ELF-1 (cell line): Measurements from ENCODE around the gene CCDC194.

Experiments
- DNase-seq: peaks from one replicate; pipeline ENCODE4 v3.0.0-alpha.2; 2016; ENCODE audit warnings: low read depth, low spot score

CCDC194 gene

GRCh38 chr19:17393914-17394313, at the start of gene CCDC194:
Gene CCDC194 (minus strand): TSS chr19:17394196. CDS start chr19:17394158, 38 bp downstream.
- no peak for DNase-seq

- peak; percentile 66 for DNase-seq
These were observed 47.4 kb upstream of the CCDC194 start for GRCh38 chr19:17441241-17442021.

GRCh38 chr19:17436874-17437267, 42.9 kb upstream of the CCDC194 start:
- DNase-seq: no peak

- DNase-seq: no peak
These were observed 42.3 kb upstream of the CCDC194 start for GRCh38 chr19:17436094-17436873.

- no peak for DNase-seq
These were observed 41.2 kb upstream of the CCDC194 start for GRCh38 chr19:17435218-17435617.

- no peak for DNase-seq
These were observed 37.4 kb upstream of the CCDC194 start for GRCh38 chr19:17431417-17431816.

- no peak for DNase-seq
These were observed 35.7 kb upstream of the CCDC194 start for GRCh38 chr19:17429641-17430113.

- DNase-seq: peak; percentile 88
These were observed 30.9 kb upstream of the CCDC194 start for GRCh38 chr19:17424743-17425365.

GRCh38 chr19:17423429-17424208, 29.6 kb upstream of the CCDC194 start:
- no peak for DNase-seq

- DNase-seq: no peak
These were observed 27.9 kb upstream of the CCDC194 start for GRCh38 chr19:17421942-17422341.

GRCh38 chr19:17420475-17420924, 26.5 kb upstream of the CCDC194 start:
- DNase-seq: peak; percentile 61

- peak; percentile 99 for DNase-seq
These were observed 25.9 kb upstream of the CCDC194 start, which contains the start of gene MVB12A for GRCh38 chr19:17419621-17420474. Gene MVB12A (plus strand): TSS chr19:17420047. CDS start chr19:17420136, 89 bp downstream.

- no peak for DNase-seq
These were observed 25.2 kb upstream of the CCDC194 start for GRCh38 chr19:17419154-17419620.

GRCh38 chr19:17418710-17419109, 24.7 kb upstream of the CCDC194 start:
- no peak for DNase-seq

- DNase-seq: peak; percentile 84
These were observed 21.1 kb upstream of the CCDC194 start for GRCh38 chr19:17415121-17415520.

- no peak for DNase-seq
These were observed 20.1 kb upstream of the CCDC194 start for GRCh38 chr19:17414097-17414496.

- peak; percentile 80 for DNase-seq
These were observed 17.8 kb upstream of the CCDC194 start for GRCh38 chr19:17411801-17412200.

- DNase-seq: no peak
These were observed 16.0 kb upstream of the CCDC194 start for GRCh38 chr19:17409990-17410389.

GRCh38 chr19:17406887-17407196, 12.8 kb upstream of the CCDC194 start:
- no peak for DNase-seq
